Stimulated activated CD4-positive, alpha-beta T cell treated with anti-CD3 and anti-CD28 coated beads, Interleukin-15, amount 100 ng/mL, for 24 hours (primary cell): ENCODE results near the gene SMTNL1.

ENCODE experiments used
- DNase-seq: peaks from one replicate; pipeline ENCODE4 v3.0.0-alpha.2; 2020

SMTNL1 gene

DNA sequence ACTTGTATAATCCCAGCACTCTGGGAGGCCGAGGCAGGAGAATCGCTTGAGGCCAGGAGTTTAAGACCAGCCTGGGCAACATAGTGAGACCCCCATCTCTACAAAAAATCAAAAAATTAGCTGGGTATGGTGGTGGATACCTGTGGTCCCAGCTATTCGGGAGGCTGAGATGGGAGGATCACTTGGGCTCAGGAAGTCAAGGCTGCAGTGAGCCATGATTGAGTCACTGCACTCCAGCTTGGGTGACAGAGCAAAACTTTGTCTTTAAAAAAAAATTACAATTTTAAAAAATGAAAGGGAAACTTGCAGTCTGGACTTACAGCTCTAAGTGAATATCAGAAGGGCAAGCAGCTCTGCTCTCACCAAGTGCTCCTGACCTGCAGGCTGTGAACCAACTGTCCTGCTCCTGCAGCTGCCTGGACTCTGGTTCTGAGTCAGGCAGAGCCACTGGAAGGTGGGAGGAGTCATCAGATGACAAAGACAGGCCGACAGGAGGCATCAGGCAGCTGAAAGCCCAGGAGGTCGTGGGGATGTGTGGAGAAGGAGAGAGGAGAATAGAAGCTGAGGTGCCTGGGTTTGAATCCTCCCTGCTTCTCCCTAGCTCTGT, 9.6 kb downstream of the SMTNL1 start:
- no peak for DNase-seq

GRCh38 chr11:57547854-57548377, 10.5 kb downstream of the SMTNL1 start:
- DNase-seq: no peak

- DNase-seq: no peak
Measured at GRCh38 chr11:57549983-57550382, 12.6 kb downstream of the SMTNL1 start.

DNA sequence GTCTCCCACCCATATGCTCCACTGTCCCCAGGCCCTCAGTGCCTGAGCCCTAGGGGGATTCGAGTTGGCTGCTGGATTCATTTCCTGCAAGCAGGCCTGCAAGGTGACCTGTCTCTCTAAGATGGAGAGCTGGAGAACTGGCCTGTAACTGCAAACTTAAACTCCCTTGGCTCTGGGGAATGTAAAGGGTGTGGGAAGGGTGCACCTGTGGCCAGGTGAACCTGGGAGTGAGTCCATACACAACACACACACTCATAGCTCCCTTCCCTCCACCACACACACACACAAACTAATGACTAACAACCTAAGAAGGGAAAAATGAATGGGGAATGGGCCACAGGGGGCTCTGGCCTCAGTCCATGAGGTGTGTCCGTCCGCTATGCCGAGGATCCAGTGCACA, 14.5 kb downstream of the SMTNL1 start:
- no peak for DNase-seq

DNA sequence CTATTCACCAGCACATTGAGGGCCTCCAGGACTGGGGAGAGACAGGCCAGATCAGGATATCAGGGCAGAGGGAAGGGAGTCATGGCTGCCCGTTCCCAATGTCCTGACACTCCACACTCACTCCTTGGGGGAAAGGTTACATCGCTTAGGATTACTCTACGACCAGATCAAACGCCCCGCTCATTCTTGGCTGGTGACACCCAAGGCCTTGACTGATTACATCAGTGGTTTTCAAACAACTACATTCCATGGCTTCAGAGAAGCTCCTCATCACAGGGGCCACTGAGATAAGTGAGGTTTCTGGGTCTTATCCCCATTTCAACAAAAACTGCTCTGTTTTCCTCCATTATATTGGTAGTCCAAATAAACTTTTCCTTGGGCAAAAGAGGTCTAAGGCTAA, 15.1 kb downstream of the SMTNL1 start:
- no peak for DNase-seq

DNA sequence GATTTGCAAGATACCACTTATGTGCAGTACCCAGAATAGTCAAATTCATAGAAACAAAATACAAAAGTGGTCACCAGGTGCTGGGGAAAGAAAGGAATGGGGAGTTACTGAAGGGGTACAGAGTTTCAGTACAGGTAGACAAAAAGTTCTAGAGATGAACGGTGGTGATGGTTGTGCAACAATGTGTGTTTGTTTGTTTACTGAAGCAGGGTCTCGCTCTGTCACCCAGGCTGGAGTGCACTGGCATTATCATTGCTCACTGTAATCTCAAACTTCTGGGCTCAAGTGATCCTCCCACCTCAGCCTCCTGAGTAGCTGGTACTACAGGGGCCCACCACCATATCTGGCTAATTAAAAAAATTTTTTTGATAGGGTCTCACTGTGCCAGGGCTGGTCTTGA, 18.0 kb downstream of the SMTNL1 start:
- no peak for DNase-seq

DNA sequence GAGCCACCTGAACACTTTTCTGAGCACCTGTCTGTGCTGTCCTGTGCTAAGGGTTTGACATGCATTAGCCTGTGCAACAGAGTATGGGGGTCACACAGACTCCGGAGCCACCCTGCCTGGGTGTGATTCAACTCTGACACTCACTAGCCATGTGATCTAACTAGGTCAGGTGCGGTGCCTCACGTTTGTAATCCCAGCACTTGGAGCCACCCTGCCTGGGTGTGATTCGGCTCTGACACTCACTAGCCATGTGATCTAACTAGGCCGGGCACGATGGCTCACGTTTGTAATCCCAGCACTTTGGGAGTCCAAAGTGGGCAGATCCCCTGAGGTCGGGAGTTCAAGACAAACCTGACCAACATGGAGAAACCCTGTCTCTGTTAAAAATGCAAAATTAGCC, 18.6 kb downstream of the SMTNL1 start:
- no peak for DNase-seq

DNA sequence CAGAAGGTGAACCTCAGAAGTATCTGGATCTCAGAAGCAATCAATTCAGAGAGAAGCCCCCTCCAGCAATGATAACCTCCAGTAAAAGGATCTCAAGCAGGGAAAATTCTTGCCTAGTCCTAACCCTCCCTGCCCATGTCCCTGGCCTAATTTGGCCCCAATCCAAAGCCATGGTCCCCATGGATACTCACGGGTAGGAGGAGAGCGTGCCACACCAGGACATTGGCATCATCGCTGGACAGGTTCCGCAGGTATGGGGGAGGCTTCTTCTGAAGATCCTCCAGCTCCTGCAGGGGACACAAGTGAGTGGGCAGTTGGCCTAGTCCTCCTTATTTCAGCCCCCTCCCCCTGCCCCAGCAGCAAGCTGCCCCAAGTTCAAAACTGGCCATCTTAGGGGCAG, 22.8 kb downstream of the SMTNL1 start:
- DNase-seq: no peak

GRCh38 chr11:57562596-57562995, 25.2 kb downstream of the SMTNL1 start:
- DNase-seq: no peak

DNA sequence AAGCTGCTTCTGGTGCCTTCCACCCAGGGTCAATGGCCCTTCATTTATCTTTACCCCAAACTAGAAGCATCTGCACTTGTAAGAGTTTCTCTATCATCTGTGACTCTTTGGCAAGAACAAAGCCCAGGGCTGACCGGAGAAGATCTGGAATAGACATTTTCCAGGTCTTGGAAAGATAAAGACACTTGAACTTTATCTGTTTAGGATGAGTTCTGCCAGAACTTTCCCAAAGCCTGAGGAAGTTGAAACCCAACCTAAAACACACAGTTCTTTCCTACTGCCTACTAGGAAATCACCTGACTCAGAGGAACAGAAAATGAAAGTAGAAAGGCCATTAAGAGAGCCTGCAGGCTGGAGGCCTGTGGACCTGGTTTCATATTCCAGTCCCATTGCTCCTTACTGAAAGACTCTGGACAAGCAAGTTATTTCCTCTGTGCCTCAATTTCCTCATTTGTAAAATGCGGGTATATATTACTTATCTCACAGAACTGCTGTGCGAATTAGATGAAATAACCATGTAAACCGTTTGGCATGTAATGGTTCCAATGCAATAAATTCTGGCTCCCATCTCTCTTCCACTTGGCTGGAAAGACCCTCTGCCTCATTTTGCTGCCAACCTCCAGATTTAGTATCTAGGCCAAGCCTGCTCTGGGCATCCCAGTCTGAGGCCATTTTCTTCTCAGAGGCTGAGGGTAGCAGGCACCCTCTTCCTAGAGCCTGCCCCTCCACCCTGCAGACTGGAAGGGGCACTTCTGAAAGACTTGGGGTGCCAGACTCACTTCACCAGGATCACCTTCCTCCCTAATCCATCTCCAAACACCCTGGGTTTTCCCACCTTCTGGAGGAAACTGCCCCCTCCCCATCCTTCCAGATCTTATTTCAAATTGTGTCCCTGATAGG, 28.9 kb downstream of the SMTNL1 start:
- DNase-seq: peak; percentile 34

GRCh38 chr11:57566905-57567514, 29.6 kb downstream of the SMTNL1 start:
- DNase-seq: no peak

- peak; percentile 77 for DNase-seq
Measured at GRCh38 chr11:57567515-57568329, 30.3 kb downstream of the SMTNL1 start, which contains the start of gene UBE2L6. Gene UBE2L6 (minus strand): TSS chr11:57567672. CDS start chr11:57567611, 61 bp downstream.

- peak; percentile 94 for DNase-seq
Measured at GRCh38 chr11:57568330-57568766, 31.0 kb downstream of the SMTNL1 start.

DNA sequence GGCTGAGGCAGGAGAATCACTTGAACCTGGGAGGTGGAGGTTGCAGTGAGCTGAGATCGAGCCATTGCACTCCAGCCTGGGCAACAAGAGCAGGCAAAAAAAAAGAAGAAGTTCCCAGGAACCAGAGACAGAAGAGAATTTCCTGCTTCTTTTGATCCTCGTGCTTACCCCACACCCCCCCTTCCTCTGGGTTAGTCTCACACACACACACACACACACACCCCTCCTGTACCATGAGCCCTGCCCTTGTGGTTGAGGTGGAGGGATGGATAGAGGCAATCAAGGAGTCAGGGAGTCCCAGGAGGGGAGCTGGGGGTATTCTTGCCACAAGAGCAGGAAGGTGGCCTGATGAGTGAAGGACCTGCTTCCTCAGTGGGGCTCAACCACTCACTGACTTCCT, 34.2 kb downstream of the SMTNL1 start:
- DNase-seq: no peak

- no peak for DNase-seq
Measured at GRCh38 chr11:57574061-57574460, 36.7 kb downstream of the SMTNL1 start.

GRCh38 chr11:57584341-57584740, 46.9 kb downstream of the SMTNL1 start:
- DNase-seq: no peak

- DNase-seq: no peak
Measured at GRCh38 chr11:57585301-57585700, 47.9 kb downstream of the SMTNL1 start.

DNA sequence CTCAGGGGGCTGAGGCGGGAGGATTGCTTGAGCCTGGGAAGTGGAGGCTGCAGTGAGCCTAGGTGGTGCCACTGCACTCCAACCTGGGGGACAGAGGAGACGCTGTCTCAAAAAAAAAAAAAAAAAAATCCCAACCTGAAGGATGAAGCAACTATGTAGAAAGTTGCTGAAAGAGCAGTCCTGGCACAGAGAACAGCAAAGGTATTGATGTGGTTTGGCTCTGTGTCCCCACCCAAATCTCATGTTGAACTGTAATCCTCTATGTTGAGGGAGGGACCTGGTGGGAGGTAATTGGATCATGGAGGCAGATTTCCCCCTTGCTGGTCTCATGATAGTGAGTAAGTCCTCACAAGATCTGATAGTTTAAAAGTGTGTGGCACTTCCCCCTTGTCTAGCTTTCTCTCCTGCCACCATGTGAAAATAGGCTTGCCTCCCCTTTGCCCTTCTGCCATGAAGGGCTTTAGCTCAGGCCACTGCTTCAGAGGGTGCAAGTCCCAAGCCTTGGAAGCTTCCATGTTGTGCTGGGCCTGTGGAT, 49.4 kb downstream of the SMTNL1 start:
- no peak for DNase-seq

DNA sequence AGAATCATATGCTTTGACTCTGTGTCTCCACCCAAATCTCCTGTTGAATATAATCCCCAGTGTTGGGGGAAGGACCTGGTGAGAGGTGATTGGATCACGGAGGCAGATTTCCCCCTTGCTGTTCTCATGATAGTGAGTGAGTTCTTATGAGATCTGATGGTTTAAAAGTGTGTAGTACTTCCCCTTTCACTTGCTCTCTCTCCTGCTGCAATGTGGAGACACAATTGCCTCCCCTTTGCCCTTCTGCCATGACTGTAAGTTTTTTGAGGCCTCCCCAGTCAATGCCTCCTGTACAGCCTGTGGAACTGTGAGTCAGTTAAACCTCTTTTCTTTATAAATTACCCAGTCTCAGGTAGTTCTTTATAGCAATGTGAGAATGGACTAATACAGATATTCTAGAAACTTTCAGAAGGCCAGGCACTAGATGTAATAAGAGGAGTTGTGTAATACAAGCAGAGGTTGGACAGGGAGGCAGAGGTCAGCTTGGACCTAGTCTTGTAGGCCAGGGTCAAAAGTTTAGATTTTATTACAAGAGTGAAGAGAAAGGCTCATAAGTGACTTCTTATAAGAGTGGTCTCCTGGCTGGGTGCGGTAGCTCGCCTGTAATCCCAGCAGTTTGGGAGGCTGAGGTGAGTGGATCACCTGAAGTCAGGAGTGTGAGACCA, 50.8 kb downstream of the SMTNL1 start:
- no peak for DNase-seq

DNA sequence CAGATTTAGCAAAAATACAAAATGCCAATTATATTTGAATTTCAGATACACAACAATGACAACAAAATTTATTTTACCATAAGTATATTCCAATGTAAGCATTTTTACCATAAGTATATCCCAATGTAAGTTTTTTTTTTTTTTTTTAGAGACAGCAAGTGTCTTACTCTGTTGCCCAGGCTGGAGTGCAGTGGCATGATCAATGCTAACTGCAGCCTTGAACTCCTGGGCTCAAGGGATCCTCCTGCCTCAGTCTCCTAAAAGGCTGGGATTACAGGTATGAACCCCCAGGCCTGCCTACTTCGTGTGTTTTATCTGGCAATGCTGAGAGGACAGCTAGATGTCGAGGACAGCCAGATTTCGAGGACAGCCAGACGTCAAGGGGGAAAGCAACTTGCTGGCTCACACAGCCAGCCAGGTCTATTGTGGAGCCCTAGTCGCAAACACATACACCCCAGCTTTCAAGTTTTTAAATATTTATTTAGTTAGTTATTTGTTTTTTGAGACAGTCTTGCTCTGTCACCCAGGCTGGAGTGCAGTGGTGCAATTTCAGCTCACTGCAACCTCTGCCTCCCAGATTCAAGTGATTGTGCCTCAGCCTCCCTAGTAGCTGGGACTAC, 59.0 kb downstream of the SMTNL1 start:
- DNase-seq: no peak

DNA sequence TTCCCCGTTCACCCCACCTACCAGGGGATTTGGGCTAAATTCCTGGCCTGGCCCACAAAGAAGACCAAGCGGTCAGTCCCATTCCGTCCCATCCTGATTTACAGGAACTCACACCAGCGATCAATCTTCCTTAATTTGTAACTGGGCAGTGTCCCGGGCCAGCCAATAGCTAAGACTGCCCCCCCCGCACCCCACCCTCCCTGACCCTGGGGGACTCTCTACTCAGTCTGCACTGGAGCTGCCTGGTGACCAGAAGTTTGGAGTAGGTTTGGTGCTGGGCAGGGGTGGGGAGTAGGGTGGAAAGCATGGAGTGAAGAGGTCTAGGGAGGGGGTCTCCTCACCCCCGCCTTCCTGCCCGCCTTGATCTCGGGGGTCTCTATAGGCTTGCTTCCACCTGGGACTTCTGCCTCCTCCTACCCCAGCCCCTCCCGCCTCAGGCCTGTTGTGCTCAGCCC, 60.1 kb downstream of the SMTNL1 start, which contains the start of gene SERPING1:
Gene SERPING1 (plus strand): TSS at position 225 of the 455 bp plus-strand sequence. CDS start 586 bp downstream, outside the sequence.
- DNase-seq: no peak
